AG08396 (cell line): ENCODE data around the gene KLK10.

Experiments
- DNase-seq: peaks from one replicate; pipeline ENCODE4 v3.0.0; 2012; ENCODE audit warnings: low spot score, mixed read lengths

KLK10 gene

GRCh38 chr19:51019544-51019925 lies at the start of gene KLK10:
TSS of gene KLK10 (minus strand) at chr19:51019709. CDS start at chr19:51019130, 579 bp downstream.
- no peak for DNase-seq

- no peak for DNase-seq
Measured at GRCh38 chr19:51066393-51067186, 47.1 kb upstream of the KLK10 start.

GRCh38 chr19:51065221-51065960 lies 45.9 kb upstream of the KLK10 start:
- DNase-seq: no peak

GRCh38 chr19:51064534-51065220 lies 45.2 kb upstream of the KLK10 start, which contains the start of gene KLK13:
TSS of gene KLK13 (minus strand) at chr19:51065092. CDS start at chr19:51065067, 25 bp downstream.
- no peak for DNase-seq

GRCh38 chr19:51063664-51064063 lies 44.2 kb upstream of the KLK10 start:
- no peak for DNase-seq

GRCh38 chr19:51060973-51061372 lies 41.5 kb upstream of the KLK10 start:
- no peak for DNase-seq

GRCh38 chr19:51060336-51060735 lies 40.8 kb upstream of the KLK10 start:
- no peak for DNase-seq

- DNase-seq: no peak
Measured at GRCh38 chr19:51059715-51060114, 40.2 kb upstream of the KLK10 start.

GRCh38 chr19:51055866-51056265 lies 36.4 kb upstream of the KLK10 start:
- no peak for DNase-seq

- no peak for DNase-seq
Measured at GRCh38 chr19:51047031-51047335, 27.5 kb upstream of the KLK10 start.

- no peak for DNase-seq
Measured at GRCh38 chr19:51044327-51044726, 24.8 kb upstream of the KLK10 start.

- DNase-seq: no peak
Measured at GRCh38 chr19:51043497-51043896, 24.0 kb upstream of the KLK10 start.

GRCh38 chr19:51040151-51040550 lies 20.6 kb upstream of the KLK10 start:
- DNase-seq: no peak

GRCh38 chr19:51036519-51036918 lies 17.0 kb upstream of the KLK10 start:
- DNase-seq: no peak

GRCh38 chr19:51034704-51035103 lies 15.2 kb upstream of the KLK10 start, which contains the start of gene KLK12:
TSS of gene KLK12 (minus strand) at chr19:51035002. CDS start at chr19:51034621, 381 bp downstream.
- no peak for DNase-seq

- no peak for DNase-seq
Measured at GRCh38 chr19:51031880-51032225, 12.3 kb upstream of the KLK10 start.

GRCh38 chr19:51031220-51031879 lies 11.8 kb upstream of the KLK10 start:
- no peak for DNase-seq

- DNase-seq: no peak
Measured at GRCh38 chr19:51030631-51031030, 11.1 kb upstream of the KLK10 start.

GRCh38 chr19:51029718-51030117 lies 10.2 kb upstream of the KLK10 start:
- DNase-seq: no peak

- DNase-seq: no peak
Measured at GRCh38 chr19:51027873-51028272, 8.4 kb upstream of the KLK10 start.

- DNase-seq: no peak
Measured at GRCh38 chr19:51027126-51027806, 7.8 kb upstream of the KLK10 start.

GRCh38 chr19:51026554-51026831 lies 7.0 kb upstream of the KLK10 start, which contains the start of gene KLK11:
TSS of gene KLK11 (minus strand) at chr19:51026616. CDS start at chr19:51025631, 985 bp downstream.
- DNase-seq: no peak
